ENCODE measurements around the gene FAM240B. TPM values are rescaled to one million over a fixed set of nuclear protein-coding genes. Genes with fewer than 3 reads are reported as not detected.
A peak's percentile ranks its signal among the peaks of the same experiment; 100 is the strongest.

The FAM240B gene
- total RNA-seq, 2 donors from 2014 or later: not detected

- intact Hi-C loops (cut with DNase I): no loop called here
- no peak overlapping the region for H3K27ac ChIP-seq
- TF ChIP-seq CTCF (IDR thresholded peaks at IDR 0.05): no peak
Measured at GRCh38 chr9:38694676-38695075, 25.3 kb downstream of the FAM240B start.

GRCh38 chr9:38692707-38693106 is 27.2 kb downstream of the FAM240B start:
- Histone ChIP-seq H3K4me1 (no peaks in the 10 kb centered on the region), H3K9me3 (no peaks in the 10 kb centered on the region), H3K27ac (no peak overlapping the region), H3K4me3 (no peak overlapping the region), H3K27me3 (no peaks in the 10 kb centered on the region), H3K36me3 (no peaks in the 10 kb centered on the region), H3K9ac (ENCODE audit: low read depth in 2 of 2, low read length in 2 of 2) (no peak overlapping the region)
- TF ChIP-seq CTCF (IDR thresholded peaks at IDR 0.05): no peak
- no peak for DNase-seq
- intact Hi-C loops (cut with DNase I): no loop called here

More at GRCh38 chr9:38694676-38695075, 25.3 kb downstream of the FAM240B start:
- Histone ChIP-seq H3K27me3 (no peaks in the 10 kb centered on the region), H3K9ac (ENCODE audit: low read depth in 2 of 2, low read length in 2 of 2) (no peak overlapping the region), H3K4me1 (no peaks in the 10 kb centered on the region), H3K9me3 (no peaks in the 10 kb centered on the region), H3K4me3 (no peak overlapping the region), H3K36me3 (no peaks in the 10 kb centered on the region)
- DNase-seq: no peak

- no peak for TF ChIP-seq CTCF (IDR thresholded peaks at IDR 0.05)
- intact Hi-C loops (cut with DNase I): no loop called here
- H3K9me3 ChIP-seq: no peaks in the 10 kb centered on the region
- H3K9ac ChIP-seq (ENCODE audit: low read depth in 2 of 2, low read length in 2 of 2): no peak overlapping the region
- no peak for DNase-seq
- H3K27me3 ChIP-seq: no peaks in the 10 kb centered on the region
- no peak overlapping the region for H3K27ac ChIP-seq
- H3K36me3 ChIP-seq: no peaks in the 10 kb centered on the region
- no peaks in the 10 kb centered on the region for H3K4me1 ChIP-seq
- H3K4me3 ChIP-seq: no peak overlapping the region
Measured at GRCh38 chr9:38690574-38690973, 29.4 kb downstream of the FAM240B start.

- intact Hi-C loops (cut with DNase I): no loop called here
- no peak overlapping the region for H3K4me3 ChIP-seq
- H3K9ac ChIP-seq (ENCODE audit: low read depth in 2 of 2, low read length in 2 of 2): no peak overlapping the region
- no peak for TF ChIP-seq CTCF (IDR thresholded peaks at IDR 0.05)
- no peaks in the 10 kb centered on the region for H3K9me3 ChIP-seq
- DNase-seq: no peak
- no peak overlapping the region for H3K27ac ChIP-seq
- no peaks in the 10 kb centered on the region for H3K4me1 ChIP-seq
- no peaks in the 10 kb centered on the region for H3K36me3 ChIP-seq
- no peaks in the 10 kb centered on the region for H3K27me3 ChIP-seq
Measured at GRCh38 chr9:38689678-38690077, 30.3 kb downstream of the FAM240B start.

GRCh38 chr9:38687992-38688391 is 31.9 kb downstream of the FAM240B start:
- H3K9ac ChIP-seq (ENCODE audit: low read depth in 2 of 2, low read length in 2 of 2): no peak overlapping the region
- peak overlapping the region; percentile 18 for H3K4me3 ChIP-seq
- no peaks in the 10 kb centered on the region for H3K27me3 ChIP-seq
- no peak overlapping the region for H3K27ac ChIP-seq
- DNase-seq: no peak
- intact Hi-C loops (cut with DNase I): no loop called here
- H3K36me3 ChIP-seq: no peaks in the 10 kb centered on the region
- H3K9me3 ChIP-seq: no peaks in the 10 kb centered on the region
- no peak for TF ChIP-seq CTCF (IDR thresholded peaks at IDR 0.05)
- H3K4me1 ChIP-seq: no peaks in the 10 kb centered on the region
